HG03565 (cell line): ENCODE results near the gene CHMP6.

Experiments
- ATAC-seq: cut with Tn5 transposase; IDR thresholded peaks from one replicate; pipeline ENCODE4 v1.9.1; 2021; ENCODE audit warnings: mild to moderate bottlenecking, moderate library complexity; ENCODE audit not compliant: unreplicated experiment

The CHMP6 gene

GRCh38 chr17:81040791-81041337, 49.2 kb downstream of the CHMP6 start:
- ATAC-seq, result no peak

DNA sequence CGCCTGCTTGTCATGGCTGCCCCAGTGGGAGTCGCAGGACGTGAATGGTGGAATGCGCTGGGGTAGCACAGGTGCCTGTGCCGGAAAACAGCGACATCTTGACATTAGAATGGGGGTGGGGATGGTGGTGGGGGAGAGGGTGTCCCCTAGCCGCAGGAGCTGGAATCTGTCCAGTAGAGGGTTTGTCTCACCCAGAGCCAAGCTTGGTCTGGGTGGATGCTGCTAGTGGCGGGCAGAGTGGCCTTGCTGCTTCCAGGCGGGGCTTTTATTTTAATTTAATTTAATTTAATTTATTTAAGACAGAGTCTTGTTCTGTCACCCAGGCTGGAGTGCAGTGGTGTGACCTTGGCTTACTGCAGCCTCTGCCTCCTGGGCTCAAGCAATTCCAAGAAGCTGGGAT, 51.0 kb downstream of the CHMP6 start:
- ATAC-seq, result no peak

DNA sequence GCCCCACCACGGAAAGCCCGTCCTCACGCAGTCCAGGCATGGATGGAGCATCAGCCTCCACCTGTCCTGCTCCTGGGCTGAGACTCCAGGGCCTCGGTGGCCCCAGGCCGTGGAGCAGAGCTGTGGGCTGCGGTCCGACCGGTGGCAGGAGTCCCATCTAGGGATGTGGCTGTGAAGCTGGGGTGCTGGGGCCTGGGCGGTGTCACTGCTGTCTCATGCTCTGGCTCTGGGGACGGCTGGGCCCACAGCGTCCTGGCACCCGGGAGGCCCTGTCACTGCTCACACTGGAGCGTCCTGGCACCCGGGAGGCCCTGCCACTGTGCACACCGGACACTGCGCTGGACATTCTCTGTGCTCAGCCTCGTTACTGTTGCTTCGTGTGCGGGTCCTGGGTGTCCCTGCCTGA, 51.7 kb downstream of the CHMP6 start:
- no peak for ATAC-seq

DNA sequence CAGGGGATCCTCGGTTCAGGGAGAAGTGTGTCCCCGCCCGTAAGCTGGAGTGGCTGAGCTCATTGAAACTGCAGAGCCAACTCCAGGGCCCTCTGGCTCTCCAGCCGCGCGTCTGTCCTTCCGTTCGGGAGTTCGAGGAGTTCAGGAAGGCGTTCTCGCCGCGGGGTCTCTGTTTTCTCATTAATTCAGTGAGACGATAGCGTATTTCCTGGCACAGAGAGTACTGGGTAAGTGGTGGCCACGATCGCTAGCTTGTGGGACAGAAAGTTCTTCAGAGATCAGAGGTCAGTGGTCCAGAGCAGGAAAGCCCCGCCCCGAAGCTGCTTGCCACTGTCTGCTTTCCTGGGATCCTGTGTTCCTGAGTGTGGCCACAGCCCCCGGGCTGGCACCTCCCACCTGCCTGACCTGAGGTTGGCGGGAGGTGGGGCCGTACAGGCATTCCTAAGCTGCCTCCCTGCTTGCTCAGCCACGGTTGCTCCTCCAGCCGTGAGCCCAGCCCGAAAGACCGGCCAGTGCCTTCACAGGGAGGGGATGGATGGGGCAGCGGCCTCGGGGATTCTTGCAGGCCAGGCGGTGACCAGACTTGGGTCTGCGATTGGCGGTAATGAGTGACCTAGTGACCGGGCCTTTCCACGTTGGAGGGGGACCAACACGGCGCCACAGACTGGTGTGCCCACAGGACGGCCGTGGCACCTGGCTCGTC, 52.2 kb downstream of the CHMP6 start:
- no peak for ATAC-seq

GRCh38 chr17:81044428-81044763, 52.8 kb downstream of the CHMP6 start:
- no peak for ATAC-seq

GRCh38 chr17:81044764-81045589, 53.3 kb downstream of the CHMP6 start:
- ATAC-seq, result no peak

DNA sequence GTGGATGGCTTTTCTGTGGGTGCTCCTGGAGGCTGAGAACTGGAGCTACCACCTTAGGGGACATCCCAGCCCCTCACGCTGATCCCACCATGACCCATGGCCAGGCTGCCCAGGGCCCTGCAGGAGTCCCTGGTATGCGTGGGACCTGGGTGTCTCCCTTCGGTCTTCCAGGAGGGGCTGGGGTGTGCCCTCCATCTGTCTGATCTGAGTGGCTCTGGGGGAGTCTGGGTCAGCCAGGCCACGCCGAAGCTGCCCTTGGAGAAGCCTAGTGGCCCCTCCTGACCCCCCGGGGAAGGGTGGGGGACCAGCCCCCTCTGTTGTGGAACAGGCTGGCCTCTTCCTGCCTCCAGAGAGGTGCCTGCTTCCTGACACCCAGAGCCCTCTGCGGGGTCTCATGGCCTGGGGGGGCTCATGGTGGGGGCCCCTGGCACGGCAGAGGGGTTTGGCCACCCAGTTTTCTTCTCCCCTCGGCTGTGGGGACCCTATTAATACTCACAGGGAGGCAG, 54.0 kb downstream of the CHMP6 start:
- no peak for ATAC-seq

DNA sequence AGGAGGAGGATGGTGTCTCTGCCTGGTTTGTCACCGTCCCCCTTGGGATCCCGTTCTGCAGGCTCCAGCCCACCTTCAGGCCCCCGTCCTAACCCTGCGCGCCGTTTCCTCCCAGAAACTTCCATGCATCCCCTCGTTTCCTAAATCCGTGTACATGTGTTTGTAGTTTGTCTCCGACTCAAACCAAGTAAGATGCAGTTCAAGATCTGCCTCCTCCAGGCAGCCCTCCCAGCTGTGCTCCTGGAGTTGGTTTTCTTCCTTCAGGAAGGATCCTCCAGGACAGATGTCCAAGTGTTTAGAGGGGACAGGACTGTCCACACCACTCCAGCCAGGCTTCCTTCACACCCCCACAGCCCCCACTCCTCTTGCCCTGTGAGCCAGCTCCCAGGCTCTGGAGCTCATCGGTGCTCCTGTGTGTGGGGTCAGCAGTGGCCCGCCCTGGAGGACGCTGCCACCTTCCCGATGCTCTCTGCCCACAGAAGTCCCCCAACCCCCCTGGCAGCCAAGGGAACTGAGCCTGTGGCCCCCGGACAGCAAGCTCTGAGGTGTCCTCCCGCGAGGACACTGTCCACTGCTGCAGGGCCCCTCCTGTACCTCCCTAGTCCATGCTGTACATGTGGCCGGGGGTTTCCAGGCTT, 54.6 kb downstream of the CHMP6 start:
- ATAC-seq, result no peak

- no peak for ATAC-seq
These were observed 55.2 kb downstream of the CHMP6 start for GRCh38 chr17:81046770-81047359.

DNA sequence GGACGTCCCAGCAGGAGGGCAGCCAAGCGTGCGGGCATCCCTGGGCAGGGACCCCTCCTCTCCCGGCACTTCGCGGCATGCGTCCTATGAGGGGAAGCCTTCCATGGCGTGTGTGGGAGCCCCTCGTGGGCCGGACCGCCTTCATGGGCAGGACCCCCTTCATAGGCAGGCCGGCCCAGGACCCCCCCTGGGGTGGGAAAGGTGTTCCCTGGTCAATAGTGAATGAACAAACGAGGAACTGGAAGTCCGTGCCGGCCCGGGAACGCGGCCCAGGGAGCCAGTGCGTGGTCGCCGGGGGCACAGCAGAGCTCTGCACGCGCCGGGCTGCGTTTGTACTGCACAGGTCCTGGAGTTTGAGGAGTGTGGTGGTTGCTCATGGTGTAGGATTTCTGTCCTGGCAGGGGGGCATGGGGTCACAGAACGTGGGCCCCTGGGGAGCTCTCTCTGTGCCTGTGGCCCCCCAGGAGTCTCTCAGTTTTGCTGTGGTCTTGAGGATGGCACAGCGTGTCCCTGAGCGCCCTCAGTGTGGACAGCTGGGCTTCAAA, 57.3 kb downstream of the CHMP6 start:
- no peak for ATAC-seq

- ATAC-seq, result no peak
These were observed 57.8 kb downstream of the CHMP6 start for GRCh38 chr17:81049372-81049911.
